ENCODE data around the gene SUN5.

- TF ChIP-seq POLR2A (IDR thresholded peaks at IDR 0.05) = no peak
- TF ChIP-seq, protein P1, sequence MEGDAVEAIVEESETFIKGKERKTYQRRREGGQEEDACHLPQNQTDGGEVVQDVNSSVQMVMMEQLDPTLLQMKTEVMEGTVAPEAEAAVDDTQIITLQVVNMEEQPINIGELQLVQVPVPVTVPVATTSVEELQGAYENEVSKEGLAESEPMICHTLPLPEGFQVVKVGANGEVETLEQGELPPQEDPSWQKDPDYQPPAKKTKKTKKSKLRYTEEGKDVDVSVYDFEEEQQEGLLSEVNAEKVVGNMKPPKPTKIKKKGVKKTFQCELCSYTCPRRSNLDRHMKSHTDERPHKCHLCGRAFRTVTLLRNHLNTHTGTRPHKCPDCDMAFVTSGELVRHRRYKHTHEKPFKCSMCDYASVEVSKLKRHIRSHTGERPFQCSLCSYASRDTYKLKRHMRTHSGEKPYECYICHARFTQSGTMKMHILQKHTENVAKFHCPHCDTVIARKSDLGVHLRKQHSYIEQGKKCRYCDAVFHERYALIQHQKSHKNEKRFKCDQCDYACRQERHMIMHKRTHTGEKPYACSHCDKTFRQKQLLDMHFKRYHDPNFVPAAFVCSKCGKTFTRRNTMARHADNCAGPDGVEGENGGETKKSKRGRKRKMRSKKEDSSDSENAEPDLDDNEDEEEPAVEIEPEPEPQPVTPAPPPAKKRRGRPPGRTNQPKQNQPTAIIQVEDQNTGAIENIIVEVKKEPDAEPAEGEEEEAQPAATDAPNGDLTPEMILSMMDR (IDR thresholded peaks at IDR 0.05) = no peak
Observed at GRCh38 chr20:33027769-33028751, 23.8 kb upstream of the SUN5 start.
